Activated T-cell treated with anti-CD3 and anti-CD28 coated beads, Interleukin-2, amount 50 U/mL, for 72 hours (primary cell): ENCODE results near the gene KLHL5. TPM values are rescaled to one million over a fixed set of nuclear protein-coding genes. Genes with fewer than 3 reads are reported as not detected.

Experiments used
- ATAC-seq, 2 donors: fragments of 150-1000 bp; cut with Tn5 transposase; replicated peaks in 1 of 2; 2 replicates each; pipeline ENCODE4 v1.10.0; 2021; ENCODE audit warnings: moderate library complexity in 2 of 2, mild to moderate bottlenecking in 1 of 2
- DNase-seq, 2 donors: peaks; one replicate each; pipeline ENCODE4 v3.0.0; 2021 to 2022; ENCODE audit warnings: mixed read lengths in 1 of 2
- H3K27ac Mint-ChIP-seq: one replicate; pipeline ENCODE4 v1.8.0; 2022; ENCODE audit warnings: mild to moderate bottlenecking, moderate library complexity, mixed read lengths
- H3K27me3 Mint-ChIP-seq: one replicate; pipeline ENCODE4 v1.8.0; 2022; ENCODE audit warnings: low read depth, mixed read lengths
- H3K36me3 Mint-ChIP-seq, 2 donors: one replicate each; pipeline ENCODE4 v1.8.0; 2022; ENCODE audit warnings: mixed read lengths in 2 of 2, mild to moderate bottlenecking in 1 of 2; ENCODE audit not compliant: insufficient read depth in 2 of 2
- H3K4me1 Mint-ChIP-seq: one replicate; pipeline ENCODE4 v1.8.0; 2022; ENCODE audit warnings: low read depth, mixed read lengths
- H3K4me3 Mint-ChIP-seq, 2 donors: one replicate each; pipeline ENCODE4 v1.8.0; 2022; ENCODE audit warnings: mild to moderate bottlenecking in 2 of 2, mixed read lengths in 2 of 2, moderate library complexity in 2 of 2
- H3K9me3 Mint-ChIP-seq, 2 donors: one replicate each; pipeline ENCODE4 v1.8.0; 2022; ENCODE audit warnings: mixed read lengths in 2 of 2
- total RNA-seq, 2 donors: library from RNA; stranded (reverse); gene quantifications; one replicate each; pipeline ENCODE4 v1.2.3, GENCODE V29; 2022

KLHL5 gene
- total RNA-seq, 2 donors from 2014 or later: 31.7 to 42.5 TPM

- Mint-ChIP-seq H3K27ac (peak overlapping the region; percentile 99), H3K36me3 (peaks cover 6 to 7% of the 10 kb centered on the region in 2 donors), H3K9me3 (no peaks in the 10 kb centered on the region), H3K4me1 (peaks cover 51% of the 10 kb centered on the region), H3K4me3 (peak overlapping the region; percentile 83 to 100), H3K27me3 (no peaks in the 10 kb centered on the region)
- DNase-seq (no peak), ATAC-seq (no peak)
Measured at GRCh38 chr4:39047681-39048080, 14.4 kb upstream of the KLHL5 start.

- no peaks in the 10 kb centered on the region for H3K27me3 Mint-ChIP-seq
- H3K27ac Mint-ChIP-seq: peak overlapping the region; percentile 99
- H3K9me3 Mint-ChIP-seq: no peaks in the 10 kb centered on the region
- DNase-seq: no peak
- H3K36me3 Mint-ChIP-seq: peaks cover 6 to 7% of the 10 kb centered on the region in 2 donors
- H3K4me1 Mint-ChIP-seq: peaks cover 46% of the 10 kb centered on the region
- peak overlapping the region; percentile 83 to 100 for H3K4me3 Mint-ChIP-seq
- peak in 1 of 2 donors; percentile 8 for ATAC-seq
Measured at GRCh38 chr4:39048311-39048710, 13.7 kb upstream of the KLHL5 start.

- Mint-ChIP-seq H3K27ac (no peak overlapping the region), H3K27me3 (no peaks in the 10 kb centered on the region), H3K4me1 (peaks cover 37% of the 10 kb centered on the region), H3K9me3 (no peaks in the 10 kb centered on the region), H3K4me3 (no peak overlapping the region), H3K36me3 (peaks cover 3 to 7% of the 10 kb centered on the region in 2 donors)
- ATAC-seq (no peak), DNase-seq (no peak)
Measured at GRCh38 chr4:39050590-39050989, 11.4 kb upstream of the KLHL5 start.

- Mint-ChIP-seq H3K9me3 (no peaks in the 10 kb centered on the region), H3K4me1 (peaks cover 29% of the 10 kb centered on the region), H3K27ac (no peak overlapping the region), H3K4me3 (no peak overlapping the region), H3K27me3 (no peaks in the 10 kb centered on the region), H3K36me3 (peaks cover 0 to 1% of the 10 kb centered on the region in 2 donors)
- DNase-seq (no peak), ATAC-seq (no peak)
Measured at GRCh38 chr4:39051492-39051891, 10.5 kb upstream of the KLHL5 start.

- Mint-ChIP-seq H3K36me3 (no peaks in the 10 kb centered on the region), H3K9me3 (no peaks in the 10 kb centered on the region), H3K4me1 (peaks cover 10% of the 10 kb centered on the region), H3K27me3 (no peaks in the 10 kb centered on the region), H3K4me3 (no peak overlapping the region), H3K27ac (peak overlapping the region; percentile 9)
- DNase-seq (no peak), ATAC-seq (no peak)
Measured at GRCh38 chr4:39053983-39054382, 8.0 kb upstream of the KLHL5 start.

GRCh38 chr4:39054497-39054896, 7.5 kb upstream of the KLHL5 start:
- no peaks in the 10 kb centered on the region for H3K27me3 Mint-ChIP-seq
- H3K27ac Mint-ChIP-seq: peak overlapping the region; percentile 9
- H3K4me3 Mint-ChIP-seq: no peak overlapping the region
- H3K4me1 Mint-ChIP-seq: peaks cover 6% of the 10 kb centered on the region
- H3K36me3 Mint-ChIP-seq: no peaks in the 10 kb centered on the region
- ATAC-seq: no peak
- DNase-seq: no peak
- no peaks in the 10 kb centered on the region for H3K9me3 Mint-ChIP-seq

- no peaks in the 10 kb centered on the region for H3K27me3 Mint-ChIP-seq
- no peak for DNase-seq
- peaks cover 14% of the 10 kb centered on the region for H3K4me1 Mint-ChIP-seq
- H3K36me3 Mint-ChIP-seq: no peaks in the 10 kb centered on the region
- no peak for ATAC-seq
- H3K27ac Mint-ChIP-seq: no peak overlapping the region
- H3K9me3 Mint-ChIP-seq: no peaks in the 10 kb centered on the region
- no peak overlapping the region for H3K4me3 Mint-ChIP-seq
Measured at GRCh38 chr4:39056023-39056422, 6.0 kb upstream of the KLHL5 start.

- peaks cover 32% of the 10 kb centered on the region for H3K4me1 Mint-ChIP-seq
- H3K4me3 Mint-ChIP-seq: no peak overlapping the region
- no peaks in the 10 kb centered on the region for H3K36me3 Mint-ChIP-seq
- H3K27me3 Mint-ChIP-seq: no peaks in the 10 kb centered on the region
- H3K27ac Mint-ChIP-seq: no peak overlapping the region
- ATAC-seq (no peak), DNase-seq (no peak)
- H3K9me3 Mint-ChIP-seq: no peaks in the 10 kb centered on the region
Measured at GRCh38 chr4:39061457-39061856, 575 bp upstream of the KLHL5 start.

GRCh38 chr4:39062770-39063097, 702 bp downstream of the KLHL5 start:
- DNase-seq (no peak), ATAC-seq (no peak)
- no peak overlapping the region for H3K4me3 Mint-ChIP-seq
- H3K27ac Mint-ChIP-seq: no peak overlapping the region
- H3K4me1 Mint-ChIP-seq: peaks cover 26% of the 10 kb centered on the region
- H3K27me3 Mint-ChIP-seq: no peaks in the 10 kb centered on the region
- H3K9me3 Mint-ChIP-seq: no peaks in the 10 kb centered on the region
- H3K36me3 Mint-ChIP-seq: no peaks in the 10 kb centered on the region

GRCh38 chr4:39063430-39063829, 1.4 kb downstream of the KLHL5 start:
- Mint-ChIP-seq H3K27me3 (no peaks in the 10 kb centered on the region), H3K9me3 (no peaks in the 10 kb centered on the region), H3K4me1 (peaks cover 26% of the 10 kb centered on the region), H3K36me3 (no peaks in the 10 kb centered on the region), H3K4me3 (no peak overlapping the region), H3K27ac (no peak overlapping the region)
- no peak for DNase-seq
- no peak for ATAC-seq

GRCh38 chr4:39066371-39066770, 4.3 kb downstream of the KLHL5 start:
- Mint-ChIP-seq H3K9me3 (no peaks in the 10 kb centered on the region), H3K27ac (no peak overlapping the region), H3K36me3 (no peaks in the 10 kb centered on the region), H3K4me1 (peaks cover 14% of the 10 kb centered on the region), H3K4me3 (no peak overlapping the region), H3K27me3 (no peaks in the 10 kb centered on the region)
- no peak for ATAC-seq
- DNase-seq: no peak

- ATAC-seq (no peak), DNase-seq (no peak)
- Mint-ChIP-seq H3K4me3 (no peak overlapping the region), H3K36me3 (no peaks in the 10 kb centered on the region), H3K27ac (no peak overlapping the region), H3K4me1 (peaks cover 8% of the 10 kb centered on the region), H3K9me3 (no peaks in the 10 kb centered on the region), H3K27me3 (no peaks in the 10 kb centered on the region)
Measured at GRCh38 chr4:39067031-39067430, 5.0 kb downstream of the KLHL5 start.

GRCh38 chr4:39067451-39067850, 5.4 kb downstream of the KLHL5 start:
- Mint-ChIP-seq H3K27me3 (no peaks in the 10 kb centered on the region), H3K4me3 (no peak overlapping the region), H3K27ac (no peak overlapping the region), H3K9me3 (no peaks in the 10 kb centered on the region), H3K36me3 (no peaks in the 10 kb centered on the region), H3K4me1 (peaks cover 4% of the 10 kb centered on the region)
- no peak for ATAC-seq
- DNase-seq: no peak

GRCh38 chr4:39068907-39069306, 6.9 kb downstream of the KLHL5 start:
- Mint-ChIP-seq H3K27ac (no peak overlapping the region), H3K4me3 (no peak overlapping the region), H3K9me3 (no peaks in the 10 kb centered on the region), H3K4me1 (no peaks in the 10 kb centered on the region), H3K36me3 (peaks cover 0 to 1% of the 10 kb centered on the region in 2 donors), H3K27me3 (no peaks in the 10 kb centered on the region)
- DNase-seq: no peak
- no peak for ATAC-seq
